Bone marrow (tissue), 2 donors: ENCODE results near the gene SRP54.
"Not testable (repeated sequence)": the region's sequence is repeated elsewhere in the genome, so short reads cannot be mapped to it uniquely, and the experiment has no call there.

Source experiments
- DNase-seq, 2 donors: peaks; one replicate each; lab custom pipeline; 2025; lab: John Stamatoyannopoulos, UW

Gene SRP54

GRCh38 chr14:34983786-34984185, 994 bp downstream of the SRP54 start:
- DNase-seq, result no peak

- DNase-seq, result no peak
Observed at GRCh38 chr14:34985740-34986139, 2.9 kb downstream of the SRP54 start.

GRCh38 chr14:34987180-34987579, 4.4 kb downstream of the SRP54 start:
- no peak for DNase-seq

- DNase-seq, result no peak
Observed at GRCh38 chr14:34989762-34990161, 7.0 kb downstream of the SRP54 start.

- DNase-seq, result no peak
Observed at GRCh38 chr14:34993426-34993825, 10.6 kb downstream of the SRP54 start.

GRCh38 chr14:34994668-34995067, 11.9 kb downstream of the SRP54 start:
- no peak for DNase-seq

- DNase-seq, result no peak
Observed at GRCh38 chr14:34997762-34998161, 15.0 kb downstream of the SRP54 start.

GRCh38 chr14:34999500-34999899, 16.7 kb downstream of the SRP54 start:
- no peak for DNase-seq

- DNase-seq, result no peak
Observed at GRCh38 chr14:35001621-35002020, 18.8 kb downstream of the SRP54 start.

GRCh38 chr14:35004839-35005238, 22.0 kb downstream of the SRP54 start:
- no peak for DNase-seq

- no peak for DNase-seq
Observed at GRCh38 chr14:35016568-35016967, 33.8 kb downstream of the SRP54 start.

GRCh38 chr14:35020713-35021112, 37.9 kb downstream of the SRP54 start:
- no peak for DNase-seq

- DNase-seq, result no peak
Observed at GRCh38 chr14:35028435-35028834, 45.6 kb downstream of the SRP54 start.

GRCh38 chr14:35032562-35032961, 49.8 kb downstream of the SRP54 start:
- DNase-seq, result no peak

GRCh38 chr14:35034440-35034833, 51.6 kb downstream of the SRP54 start:
- no peak for DNase-seq

- DNase-seq, result not testable (repeated sequence)
Observed at GRCh38 chr14:35034944-35035554, 52.3 kb downstream of the SRP54 start.

GRCh38 chr14:35038312-35038711, 55.5 kb downstream of the SRP54 start:
- DNase-seq, result not testable (repeated sequence)

GRCh38 chr14:35042632-35043031, 59.8 kb downstream of the SRP54 start:
- no peak for DNase-seq

- no peak for DNase-seq
Observed at GRCh38 chr14:35043046-35043445, 60.3 kb downstream of the SRP54 start.

- DNase-seq, result no peak
Observed at GRCh38 chr14:35044939-35045797, 62.4 kb downstream of the SRP54 start.

- no peak for DNase-seq
Observed at GRCh38 chr14:35045798-35046047, 62.9 kb downstream of the SRP54 start.

- peak; percentile 89 to 93 for DNase-seq
Observed at GRCh38 chr14:35046048-35046750, 63.4 kb downstream of the SRP54 start, which contains the start of gene FAM177A1. FAM177A1 (plus strand) TSS chr14:35046272; CDS start chr14:35046464, 192 bp downstream.
